ENCODE measurements around the gene HSD3B7.

- TF ChIP-seq SUZ12 (IDR thresholded peaks at IDR 0.05; ENCODE audit: extremely low read depth, insufficient read depth, insufficient read length) (no peak), ZNF274 (IDR thresholded peaks at IDR 0.05; ENCODE audit: low read depth, low read length) (no peak)
These were observed 4.6 kb upstream of the HSD3B7 start for GRCh38 chr16:30980434-30980833.

Data from NT2/D1 (cell line).